K562 (cell line): ENCODE measurements around the gene USP10. TPM values are rescaled to one million over a fixed set of nuclear protein-coding genes. Genes with fewer than 3 reads are reported as not detected.

ENCODE experiments used
- BDP1 ChIP-seq: IDR thresholded peaks from 3 replicates; pipeline ENCODE4 v1.6.1; 2011; ENCODE audit not compliant: insufficient read length, insufficient read depth
- CHCHD3 ChIP-seq: fragments of 250-450 bp; sonication (Bioruptor Pico); IDR thresholded peaks from 2 replicates; pipeline ENCODE4 v2.1.2; 2022; ENCODE audit warnings: mild to moderate bottlenecking
- CREBBP ChIP-seq: IDR thresholded peaks from one replicate; pipeline ENCODE4 v1.6.1; 2012; ENCODE audit warnings: low read depth, mild to moderate bottlenecking, control low read depth, inconsistent platforms, low read length
- CTBP1 ChIP-seq: fragments of 450-650 bp; IDR thresholded peaks from 2 replicates; pipeline ENCODE4 v1.6.1; 2016; ENCODE audit warnings: borderline replicate concordance
- DACH1 ChIP-seq: fragments of 450-650 bp; IDR thresholded peaks from 2 replicates; pipeline ENCODE4 v1.6.1; 2018; ENCODE audit not compliant: partially characterized antibody
- EHMT2 ChIP-seq: fragments of 450-650 bp; IDR thresholded peaks from 2 replicates; pipeline ENCODE4 v1.6.1; 2018; ENCODE audit warnings: antibody characterized with exemption
- HOXB6 ChIP-seq: fragments of 250-450 bp; sonication (Bioruptor Pico); IDR thresholded peaks from 2 replicates; pipeline ENCODE4 v1.5.1; 2022; ENCODE audit warnings: mild to moderate bottlenecking, borderline replicate concordance
- KHSRP ChIP-seq: fragments of 450-650 bp; IDR thresholded peaks from 2 replicates; pipeline ENCODE4 v1.6.1; 2017
- MAFK ChIP-seq: IDR thresholded peaks from 2 replicates; pipeline ENCODE4 v1.6.1; 2011; ENCODE audit warnings: low read length, improper control_type of control experiment
- NCOA2 ChIP-seq, 2 experiments: fragments of 450-650 bp; IDR thresholded peaks; 2 replicates each; pipeline ENCODE4 v1.6.1; 2018; ENCODE audit warnings: mild to moderate bottlenecking in 2 of 2, moderate library complexity in 1 of 2; ENCODE audit not compliant: partially characterized antibody in 2 of 2
- RUNX1 ChIP-seq: sonication (generic); IDR thresholded peaks from 2 replicates; pipeline ENCODE4 v1.6.1; 2016; ENCODE audit warnings: antibody characterized with exemption, low read depth
- SIN3B ChIP-seq: fragments of 450-650 bp; IDR thresholded peaks from 2 replicates; pipeline ENCODE4 v1.6.1; 2017; ENCODE audit warnings: low read depth, mild to moderate bottlenecking, moderate library complexity
- SMAD2 ChIP-seq: fragments of 150-350 bp; IDR thresholded peaks from 2 replicates; pipeline ENCODE4 v1.6.1; 2014; ENCODE audit warnings: low read depth, mild to moderate bottlenecking, low read length
- ZKSCAN1 ChIP-seq: fragments of 150-350 bp; IDR thresholded peaks from 2 replicates; pipeline ENCODE4 v1.6.1; 2016; ENCODE audit warnings: low read depth, low read length
- ZKSCAN3 ChIP-seq: fragments of 250-450 bp; sonication (Bioruptor Pico); IDR thresholded peaks from 2 replicates; pipeline ENCODE4 v1.4.0; 2020
- ZNF274 ChIP-seq: IDR thresholded peaks from 2 replicates; pipeline ENCODE4 v1.6.1; 2011; ENCODE audit warnings: low read depth, mild to moderate bottlenecking, low read length, moderate library complexity, borderline replicate concordance
- polyA plus RNA-seq, 8 experiments: library from polyadenylated mRNA; depleted of rRNA in 4 of 8; stranded (reverse) in 5 of 8; unstranded in 3 of 8; fragments of >200 nt; fragmentation: Nextera tagmentation in 2 of 8; fragmentation: Illumina TruSeq in 1 of 8; extraction: Ambion mirVana in 2 of 8; extraction: Trizol in 1 of 8; gene quantifications; 2 replicates each; pipeline versions ENCODE4 v1.2.1 to v1.2.3, GENCODE V29; 2011 to 2014; ENCODE audit warnings: inconsistent platforms in 1 of 8, missing spikeins in 1 of 8
- total RNA-seq, 7 experiments: library from RNA; depleted of rRNA in 6 of 7; stranded (reverse); fragments of >200 nt in 6 of 7; fragmentation: Illumina TruSeq in 2 of 7; extraction: Trizol in 2 of 7; gene quantifications; 2 replicates each; pipeline versions ENCODE4 v1.2.1 to v1.2.3, GENCODE V29; 2011 to 2021; ENCODE audit warnings: low replicate concordance in 1 of 7
- TF ChIP-seq, protein P1 (sequence below): fragments of 450-650 bp; IDR thresholded peaks from 2 replicates; pipeline ENCODE4 v1.6.1; 2018; ENCODE audit not compliant: partially characterized antibody
- TF ChIP-seq, protein P2 (sequence below): fragments of 250-450 bp; sonication (Bioruptor Pico); IDR thresholded peaks from 2 replicates; pipeline ENCODE4 v1.4.0; 2020; ENCODE audit warnings: borderline replicate concordance
- TF ChIP-seq, protein P3 (sequence below): sonication (generic); formaldehyde crosslinking; IDR thresholded peaks from 2 replicates; pipeline ENCODE4 v1.8.0; 2023; ENCODE audit warnings: mild to moderate bottlenecking, missing genetic modification reagents
- TF ChIP-seq, protein P4 (sequence below): sonication (generic); formaldehyde crosslinking; IDR thresholded peaks from 2 replicates; pipeline ENCODE4 v1.8.0; 2022; ENCODE audit warnings: missing genetic modification reagents, mild to moderate bottlenecking, borderline replicate concordance

The USP10 gene
- total and polyA plus RNA-seq, 9 of the 15 experiments (the other 6 are each of a cell fraction or from before 2014, with no cell fraction given) = 61.7 to 197 (median 116) TPM

DNA sequence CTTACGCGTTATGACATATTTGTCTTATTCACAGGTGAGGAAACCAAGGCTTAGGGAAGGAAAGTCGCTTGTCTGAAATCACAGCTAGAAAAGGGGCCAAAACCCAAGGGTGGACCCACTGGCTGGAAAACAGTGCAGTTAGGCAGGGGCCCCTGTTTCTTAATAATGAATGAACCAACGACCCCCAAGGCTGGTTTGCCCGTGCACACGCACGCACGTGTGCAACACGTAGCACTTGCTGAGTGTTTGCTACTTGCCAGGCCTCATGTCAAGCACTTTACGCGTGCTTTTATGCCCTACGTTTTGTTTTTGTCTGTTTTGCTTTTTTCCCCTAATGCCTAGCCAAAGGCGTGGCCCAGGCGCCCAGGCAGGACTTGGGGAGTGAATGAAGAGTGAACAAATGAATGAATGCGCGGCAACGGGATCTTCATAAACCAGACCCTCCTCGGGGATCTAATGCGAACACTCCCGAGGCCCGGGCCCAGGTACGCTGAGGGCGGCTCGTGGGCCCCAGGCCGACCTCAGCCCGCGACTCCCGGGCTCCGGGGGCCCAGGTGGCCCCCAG is 571 bp upstream of the USP10 start (continued):
- TF ChIP-seq BDP1 (no peak), CTBP1 (no peak), ZKSCAN1 (no peak), RUNX1 (no peak), SMAD2 (no peak), HOXB6 (CRISPR knock-in tag) (no peak), KHSRP (no peak), MAFK (no peak), CHCHD3 (CRISPR knock-in tag) (no peak), ZNF274 (no peak), EHMT2 (no peak), NCOA2 (IDR thresholded peaks at IDR 0.05; ENCODE audit: partially characterized antibody in 2 of 2) (no peak), CREBBP (no peak), SIN3B (no peak), ZKSCAN3 (no peak), DACH1 (no peak)
- TF ChIP-seq, protein P1, sequence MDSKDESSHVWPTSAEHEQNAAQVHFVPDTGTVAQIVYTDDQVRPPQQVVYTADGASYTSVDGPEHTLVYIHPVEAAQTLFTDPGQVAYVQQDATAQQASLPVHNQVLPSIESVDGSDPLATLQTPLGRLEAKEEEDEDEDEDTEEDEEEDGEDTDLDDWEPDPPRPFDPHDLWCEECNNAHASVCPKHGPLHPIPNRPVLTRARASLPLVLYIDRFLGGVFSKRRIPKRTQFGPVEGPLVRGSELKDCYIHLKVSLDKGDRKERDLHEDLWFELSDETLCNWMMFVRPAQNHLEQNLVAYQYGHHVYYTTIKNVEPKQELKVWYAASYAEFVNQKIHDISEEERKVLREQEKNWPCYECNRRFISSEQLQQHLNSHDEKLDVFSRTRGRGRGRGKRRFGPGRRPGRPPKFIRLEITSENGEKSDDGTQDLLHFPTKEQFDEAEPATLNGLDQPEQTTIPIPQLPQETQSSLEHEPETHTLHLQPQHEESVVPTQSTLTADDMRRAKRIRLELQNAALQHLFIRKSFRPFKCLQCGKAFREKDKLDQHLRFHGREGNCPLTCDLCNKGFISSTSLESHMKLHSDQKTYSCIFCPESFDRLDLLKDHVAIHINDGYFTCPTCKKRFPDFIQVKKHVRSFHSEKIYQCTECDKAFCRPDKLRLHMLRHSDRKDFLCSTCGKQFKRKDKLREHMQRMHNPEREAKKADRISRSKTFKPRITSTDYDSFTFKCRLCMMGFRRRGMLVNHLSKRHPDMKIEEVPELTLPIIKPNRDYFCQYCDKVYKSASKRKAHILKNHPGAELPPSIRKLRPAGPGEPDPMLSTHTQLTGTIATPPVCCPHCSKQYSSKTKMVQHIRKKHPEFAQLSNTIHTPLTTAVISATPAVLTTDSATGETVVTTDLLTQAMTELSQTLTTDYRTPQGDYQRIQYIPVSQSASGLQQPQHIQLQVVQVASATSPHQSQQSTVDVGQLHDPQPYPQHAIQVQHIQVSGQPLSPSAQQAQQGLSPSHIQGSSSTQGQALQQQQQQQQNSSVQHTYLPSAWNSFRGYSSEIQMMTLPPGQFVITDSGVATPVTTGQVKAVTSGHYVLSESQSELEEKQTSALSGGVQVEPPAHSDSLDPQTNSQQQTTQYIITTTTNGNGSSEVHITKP = no peak
- TF ChIP-seq, protein P2, sequence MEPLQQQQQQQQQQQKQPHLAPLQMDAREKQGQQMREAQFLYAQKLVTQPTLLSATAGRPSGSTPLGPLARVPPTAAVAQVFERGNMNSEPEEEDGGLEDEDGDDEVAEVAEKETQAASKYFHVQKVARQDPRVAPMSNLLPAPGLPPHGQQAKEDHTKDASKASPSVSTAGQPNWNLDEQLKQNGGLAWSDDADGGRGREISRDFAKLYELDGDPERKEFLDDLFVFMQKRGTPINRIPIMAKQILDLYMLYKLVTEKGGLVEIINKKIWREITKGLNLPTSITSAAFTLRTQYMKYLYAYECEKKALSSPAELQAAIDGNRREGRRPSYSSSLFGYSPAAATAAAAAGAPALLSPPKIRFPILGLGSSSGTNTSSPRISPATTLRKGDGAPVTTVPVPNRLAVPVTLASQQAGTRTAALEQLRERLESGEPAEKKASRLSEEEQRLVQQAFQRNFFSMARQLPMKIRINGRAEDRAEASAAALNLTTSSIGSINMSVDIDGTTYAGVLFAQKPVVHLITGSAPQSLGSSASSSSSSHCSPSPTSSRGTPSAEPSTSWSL (CRISPR knock-in tag) = no peak
- TF ChIP-seq, protein P3, sequence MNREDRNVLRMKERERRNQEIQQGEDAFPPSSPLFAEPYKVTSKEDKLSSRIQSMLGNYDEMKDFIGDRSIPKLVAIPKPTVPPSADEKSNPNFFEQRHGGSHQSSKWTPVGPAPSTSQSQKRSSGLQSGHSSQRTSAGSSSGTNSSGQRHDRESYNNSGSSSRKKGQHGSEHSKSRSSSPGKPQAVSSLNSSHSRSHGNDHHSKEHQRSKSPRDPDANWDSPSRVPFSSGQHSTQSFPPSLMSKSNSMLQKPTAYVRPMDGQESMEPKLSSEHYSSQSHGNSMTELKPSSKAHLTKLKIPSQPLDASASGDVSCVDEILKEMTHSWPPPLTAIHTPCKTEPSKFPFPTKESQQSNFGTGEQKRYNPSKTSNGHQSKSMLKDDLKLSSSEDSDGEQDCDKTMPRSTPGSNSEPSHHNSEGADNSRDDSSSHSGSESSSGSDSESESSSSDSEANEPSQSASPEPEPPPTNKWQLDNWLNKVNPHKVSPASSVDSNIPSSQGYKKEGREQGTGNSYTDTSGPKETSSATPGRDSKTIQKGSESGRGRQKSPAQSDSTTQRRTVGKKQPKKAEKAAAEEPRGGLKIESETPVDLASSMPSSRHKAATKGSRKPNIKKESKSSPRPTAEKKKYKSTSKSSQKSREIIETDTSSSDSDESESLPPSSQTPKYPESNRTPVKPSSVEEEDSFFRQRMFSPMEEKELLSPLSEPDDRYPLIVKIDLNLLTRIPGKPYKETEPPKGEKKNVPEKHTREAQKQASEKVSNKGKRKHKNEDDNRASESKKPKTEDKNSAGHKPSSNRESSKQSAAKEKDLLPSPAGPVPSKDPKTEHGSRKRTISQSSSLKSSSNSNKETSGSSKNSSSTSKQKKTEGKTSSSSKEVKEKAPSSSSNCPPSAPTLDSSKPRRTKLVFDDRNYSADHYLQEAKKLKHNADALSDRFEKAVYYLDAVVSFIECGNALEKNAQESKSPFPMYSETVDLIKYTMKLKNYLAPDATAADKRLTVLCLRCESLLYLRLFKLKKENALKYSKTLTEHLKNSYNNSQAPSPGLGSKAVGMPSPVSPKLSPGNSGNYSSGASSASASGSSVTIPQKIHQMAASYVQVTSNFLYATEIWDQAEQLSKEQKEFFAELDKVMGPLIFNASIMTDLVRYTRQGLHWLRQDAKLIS (CRISPR knock-in tag) = 0 out of 2 replicates have a peak, but pooled peaks have one; percentile 11
- TF ChIP-seq, protein P4, sequence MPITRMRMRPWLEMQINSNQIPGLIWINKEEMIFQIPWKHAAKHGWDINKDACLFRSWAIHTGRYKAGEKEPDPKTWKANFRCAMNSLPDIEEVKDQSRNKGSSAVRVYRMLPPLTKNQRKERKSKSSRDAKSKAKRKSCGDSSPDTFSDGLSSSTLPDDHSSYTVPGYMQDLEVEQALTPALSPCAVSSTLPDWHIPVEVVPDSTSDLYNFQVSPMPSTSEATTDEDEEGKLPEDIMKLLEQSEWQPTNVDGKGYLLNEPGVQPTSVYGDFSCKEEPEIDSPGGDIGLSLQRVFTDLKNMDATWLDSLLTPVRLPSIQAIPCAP = no peak
